DOHH2 (cell line): ENCODE data around the gene GLRA2.

Experiments used
- H3F3A ChIP-seq: fragments of 200-600 bp; sonication (generic), shearing (Covaris generic); 2 replicates; pipeline ENCODE4 v1.6.0; 2016; ENCODE audit warnings: antibody characterized with exemption, mild to moderate bottlenecking; ENCODE audit not compliant: control insufficient read depth, insufficient read depth
- H3K27ac ChIP-seq: fragments of 200-600 bp; sonication (generic); 2 replicates; pipeline ENCODE4 v1.5.1; 2014; ENCODE audit warnings: low read depth, mild to moderate bottlenecking, low read length, moderate library complexity
- H3K27me3 ChIP-seq: fragments of 200-600 bp; sonication (generic); 2 replicates; pipeline ENCODE4 v1.6.1; 2014; ENCODE audit warnings: mild to moderate bottlenecking, low read length, mixed read lengths; ENCODE audit not compliant: control insufficient read depth
- H3K36me3 ChIP-seq: fragments of 200-600 bp; sonication (generic); 2 replicates; pipeline ENCODE4 v1.6.1; 2014; ENCODE audit warnings: mild to moderate bottlenecking, low read length, moderate library complexity, mixed read lengths; ENCODE audit not compliant: control insufficient read depth
- H3K4me1 ChIP-seq: fragments of 200-600 bp; sonication (generic); 2 replicates; pipeline ENCODE4 v1.6.1; 2014; ENCODE audit warnings: mild to moderate bottlenecking, low read length, mixed read lengths; ENCODE audit not compliant: control insufficient read depth
- H3K4me2 ChIP-seq: fragments of 200-600 bp; sonication (generic); 2 replicates; pipeline ENCODE4 v1.6.0; 2014; ENCODE audit warnings: mild to moderate bottlenecking, low read length, moderate library complexity
- H3K4me3 ChIP-seq: fragments of 200-600 bp; sonication (generic); 2 replicates; pipeline ENCODE4 v1.5.1; 2014; ENCODE audit warnings: mild to moderate bottlenecking, low read length, mixed read lengths
- H3K79me2 ChIP-seq: fragments of 200-600 bp; sonication (generic); 2 replicates; pipeline ENCODE4 v1.6.1; 2014; ENCODE audit warnings: mild to moderate bottlenecking, low read length, mixed read lengths; ENCODE audit not compliant: control insufficient read depth
- H3K9me2 ChIP-seq: fragments of 200-600 bp; sonication (generic); replicated peaks from 2 replicates; pipeline ENCODE4 v1.6.1; 2014; ENCODE audit warnings: mild to moderate bottlenecking, low read length, mixed read lengths; ENCODE audit not compliant: control insufficient read depth
- H3K9me3 ChIP-seq: fragments of 200-600 bp; sonication (generic); 2 replicates; pipeline ENCODE4 v1.6.1; 2014; ENCODE audit warnings: antibody characterized with exemption, low read length, mixed read lengths; ENCODE audit not compliant: control insufficient read depth, insufficient read depth
- H4K20me1 ChIP-seq: fragments of 200-600 bp; sonication (generic); 2 replicates; pipeline ENCODE4 v1.6.0; 2014; ENCODE audit warnings: low read depth, mild to moderate bottlenecking, antibody characterized with exemption, low read length, moderate library complexity; ENCODE audit not compliant: control insufficient read depth, insufficient read depth
- EZH2phosphoT487 ChIP-seq: fragments of 200-600 bp; sonication (generic); IDR thresholded peaks from 2 replicates; pipeline ENCODE4 v1.6.1; 2017; ENCODE audit warnings: borderline replicate concordance, mild to moderate bottlenecking, antibody characterized with exemption, low read length, moderate library complexity, mixed read lengths
- TF ChIP-seq, protein P1 (sequence below): fragments of 200-600 bp; sonication (generic); IDR thresholded peaks from one replicate; pipeline ENCODE4 v1.5.1; 2014; ENCODE audit warnings: antibody characterized with exemption, mild to moderate bottlenecking, low read depth, low read length; ENCODE audit not compliant: poor library complexity, severe bottlenecking

GLRA2 gene

DNA sequence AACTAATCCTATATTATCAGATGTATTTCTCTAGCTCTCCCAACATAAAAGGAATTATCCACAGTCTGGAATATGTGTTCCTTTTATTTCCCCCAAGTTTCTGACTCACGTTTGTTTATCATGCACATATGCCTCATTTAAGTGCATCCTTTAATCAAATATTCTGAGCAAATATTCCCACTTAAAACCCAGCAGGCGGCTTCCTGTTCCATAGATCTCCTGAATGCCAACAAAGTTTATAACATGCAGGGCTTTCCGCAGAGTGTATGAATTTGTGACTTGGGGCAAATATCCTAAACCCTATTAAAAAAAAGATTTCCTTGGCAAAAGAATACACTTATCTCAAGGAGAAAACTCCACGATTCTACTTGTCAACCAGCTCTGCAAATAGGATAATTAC lies 16.9 kb downstream of the GLRA2 start:
- Histone ChIP-seq H3K4me3 (no peak overlapping the region), H4K20me1 (no peaks in the 10 kb centered on the region), H3K9me3 (no peaks in the 10 kb centered on the region), H3K27ac (no peak overlapping the region), H3K4me2 (no peak overlapping the region), H3K9me2 (no peaks in the 10 kb centered on the region), H3K79me2 (no peaks in the 10 kb centered on the region), H3F3A (no peaks in the 10 kb centered on the region), H3K27me3 (no peaks in the 10 kb centered on the region), H3K4me1 (no peaks in the 10 kb centered on the region), H3K36me3 (no peaks in the 10 kb centered on the region)
- TF ChIP-seq EZH2phosphoT487 = no peak
- TF ChIP-seq, protein P1, sequence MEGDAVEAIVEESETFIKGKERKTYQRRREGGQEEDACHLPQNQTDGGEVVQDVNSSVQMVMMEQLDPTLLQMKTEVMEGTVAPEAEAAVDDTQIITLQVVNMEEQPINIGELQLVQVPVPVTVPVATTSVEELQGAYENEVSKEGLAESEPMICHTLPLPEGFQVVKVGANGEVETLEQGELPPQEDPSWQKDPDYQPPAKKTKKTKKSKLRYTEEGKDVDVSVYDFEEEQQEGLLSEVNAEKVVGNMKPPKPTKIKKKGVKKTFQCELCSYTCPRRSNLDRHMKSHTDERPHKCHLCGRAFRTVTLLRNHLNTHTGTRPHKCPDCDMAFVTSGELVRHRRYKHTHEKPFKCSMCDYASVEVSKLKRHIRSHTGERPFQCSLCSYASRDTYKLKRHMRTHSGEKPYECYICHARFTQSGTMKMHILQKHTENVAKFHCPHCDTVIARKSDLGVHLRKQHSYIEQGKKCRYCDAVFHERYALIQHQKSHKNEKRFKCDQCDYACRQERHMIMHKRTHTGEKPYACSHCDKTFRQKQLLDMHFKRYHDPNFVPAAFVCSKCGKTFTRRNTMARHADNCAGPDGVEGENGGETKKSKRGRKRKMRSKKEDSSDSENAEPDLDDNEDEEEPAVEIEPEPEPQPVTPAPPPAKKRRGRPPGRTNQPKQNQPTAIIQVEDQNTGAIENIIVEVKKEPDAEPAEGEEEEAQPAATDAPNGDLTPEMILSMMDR = no peak

DNA sequence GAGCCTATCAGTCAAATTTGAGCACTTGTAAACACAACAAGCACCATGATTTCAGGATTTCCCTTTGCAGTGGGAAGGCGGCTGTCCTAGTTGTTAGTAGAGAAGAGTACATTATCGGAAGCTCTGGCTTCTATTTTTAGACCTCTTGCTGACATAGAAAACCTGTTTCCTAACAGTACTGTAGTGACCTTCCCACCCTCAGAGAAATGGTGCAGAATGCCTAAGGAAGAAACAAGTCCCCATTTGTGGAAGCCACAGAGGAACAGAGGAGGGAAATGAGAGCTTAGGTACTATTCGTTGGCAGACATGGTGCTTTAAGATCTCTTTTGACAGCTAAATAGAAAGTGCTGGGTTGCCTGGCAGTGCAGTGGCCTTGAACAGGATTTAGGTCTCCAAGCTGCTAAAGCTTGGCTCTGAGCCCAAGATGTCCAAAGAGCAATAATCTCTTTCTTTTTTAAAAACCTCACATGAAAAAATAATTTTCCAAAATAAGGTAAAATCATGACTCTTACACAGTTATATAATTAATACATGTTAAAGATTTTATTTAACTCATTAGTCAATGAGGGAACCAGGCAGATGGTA lies 24.9 kb downstream of the GLRA2 start:
- H3K4me3 ChIP-seq = no peak overlapping the region
- H3K36me3 ChIP-seq = no peaks in the 10 kb centered on the region
- no peaks in the 10 kb centered on the region for H4K20me1 ChIP-seq
- H3K9me2 ChIP-seq = no peaks in the 10 kb centered on the region
- H3K27ac ChIP-seq = no peak overlapping the region
- TF ChIP-seq EZH2phosphoT487 = no peak
- TF ChIP-seq, protein P1 = no peak
- no peak overlapping the region for H3K4me2 ChIP-seq
- H3K9me3 ChIP-seq = no peaks in the 10 kb centered on the region
- no peaks in the 10 kb centered on the region for H3K27me3 ChIP-seq
- no peaks in the 10 kb centered on the region for H3K79me2 ChIP-seq
- no peaks in the 10 kb centered on the region for H3K4me1 ChIP-seq
- no peaks in the 10 kb centered on the region for H3F3A ChIP-seq

DNA sequence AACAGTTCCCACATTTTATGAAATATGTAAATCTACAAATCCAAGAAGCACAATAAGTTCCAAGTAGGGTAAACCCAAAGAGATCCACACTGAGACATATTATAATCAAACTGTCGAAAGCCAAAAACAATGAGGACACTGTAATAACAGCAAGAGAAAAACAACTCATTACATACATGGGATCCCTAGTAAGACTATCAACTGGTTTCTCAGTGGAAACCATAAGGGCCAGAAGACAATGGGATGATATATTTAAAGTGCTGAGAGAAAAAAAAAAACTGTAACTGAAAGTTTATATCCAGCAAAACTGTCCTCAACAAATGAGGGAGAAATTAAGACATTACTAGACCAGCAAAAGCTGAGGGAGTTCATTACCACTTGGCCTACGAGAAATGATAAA lies 34.7 kb downstream of the GLRA2 start:
- no peaks in the 10 kb centered on the region for H3K9me3 ChIP-seq
- no peaks in the 10 kb centered on the region for H3K27me3 ChIP-seq
- H3K27ac ChIP-seq = no peak overlapping the region
- H3K36me3 ChIP-seq = no peaks in the 10 kb centered on the region
- no peaks in the 10 kb centered on the region for H3K4me1 ChIP-seq
- no peak overlapping the region for H3K4me3 ChIP-seq
- no peak for TF ChIP-seq EZH2phosphoT487
- TF ChIP-seq, protein P1 = no peak
- H3F3A ChIP-seq = no peaks in the 10 kb centered on the region
- H4K20me1 ChIP-seq = no peaks in the 10 kb centered on the region
- H3K9me2 ChIP-seq = no peaks in the 10 kb centered on the region
- no peak overlapping the region for H3K4me2 ChIP-seq
- no peaks in the 10 kb centered on the region for H3K79me2 ChIP-seq

DNA sequence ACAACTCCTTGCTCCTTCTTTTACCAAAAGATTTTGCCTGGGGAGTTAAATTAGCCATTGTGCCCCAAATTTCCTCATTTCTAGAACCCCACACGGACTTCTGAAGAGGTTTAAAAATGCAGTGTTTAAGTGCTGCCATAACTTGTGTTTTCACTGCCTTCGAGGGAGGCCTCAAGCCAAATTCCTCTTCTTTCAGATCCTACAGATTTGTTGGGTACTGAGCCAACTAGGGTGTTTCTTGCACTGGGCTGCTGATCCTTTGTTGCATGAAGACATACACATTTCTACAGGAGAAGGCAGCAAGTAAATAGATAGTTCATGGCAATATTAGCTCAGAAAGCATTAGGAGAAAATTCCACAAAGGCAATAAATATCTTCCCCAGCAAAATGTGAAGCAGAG lies 43.8 kb downstream of the GLRA2 start:
- no peak overlapping the region for H3K4me2 ChIP-seq
- H3K36me3 ChIP-seq = no peaks in the 10 kb centered on the region
- no peak overlapping the region for H3K27ac ChIP-seq
- no peaks in the 10 kb centered on the region for H3K27me3 ChIP-seq
- no peaks in the 10 kb centered on the region for H3K79me2 ChIP-seq
- no peaks in the 10 kb centered on the region for H3K9me2 ChIP-seq
- no peak for TF ChIP-seq EZH2phosphoT487
- TF ChIP-seq, protein P1 = no peak
- no peaks in the 10 kb centered on the region for H3K9me3 ChIP-seq
- no peaks in the 10 kb centered on the region for H4K20me1 ChIP-seq
- H3F3A ChIP-seq = no peaks in the 10 kb centered on the region
- no peaks in the 10 kb centered on the region for H3K4me1 ChIP-seq
- H3K4me3 ChIP-seq = no peak overlapping the region
